ENCODE measurements around the gene FLRT1. TPM values are rescaled to one million over a fixed set of nuclear protein-coding genes. Genes with fewer than 3 reads are reported as not detected.

FLRT1 gene
- total and polyA plus RNA-seq, 2 of the 13 experiments (the other 11 are each of a cell fraction or from before 2014, with no cell fraction given) = 0.02 to 0.08 TPM

DNA sequence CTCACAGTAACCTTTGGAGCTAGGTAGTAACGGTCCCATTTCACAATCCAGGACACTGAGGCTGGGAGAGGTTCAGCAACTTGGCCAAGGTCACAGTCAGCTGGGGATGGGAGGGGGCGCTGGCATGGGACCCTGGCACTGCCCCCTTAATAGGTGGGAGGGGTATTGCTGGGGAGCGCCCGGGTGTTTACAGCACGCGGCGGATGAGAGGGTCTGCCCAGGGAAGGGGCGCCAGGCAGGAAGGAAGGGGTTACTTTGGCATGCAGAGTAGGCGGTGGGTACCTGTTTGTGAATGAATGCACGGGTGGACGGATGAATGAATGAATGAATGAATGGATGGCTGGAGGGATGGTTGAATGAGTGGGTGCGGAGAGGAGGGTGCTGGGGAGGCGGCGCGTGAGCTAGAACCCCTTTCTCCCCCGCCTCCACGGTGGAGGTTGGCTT, 628 bp upstream of the FLRT1 start:
- FAIRE-seq (no peak), DNase-seq (ENCODE audit: low spot score) (no peak), ATAC-seq (no peak)
- Histone ChIP-seq H4K20me1 (ENCODE audit: insufficient read depth, low read length) (peaks cover 39% of the 10 kb centered on the region; the same call in 1 of the 2 replicates), H3K4me2 (ENCODE audit: low read depth, low read length) (peak overlapping the region; percentile 18; the same call in 1 of the 2 replicates), H3K27ac (ENCODE audit: extremely low read length, insufficient read depth, low read length) (no peak overlapping the region), H3K79me2 (ENCODE audit: insufficient read depth, low read length) (no peaks in the 10 kb centered on the region), H3K36me3 (replicated peaks in 1 of 2; ENCODE audit: control insufficient read depth in 1 of 2, insufficient read depth in 2 of 2, low read length in 2 of 2) (no peaks in the 10 kb centered on the region), H3K9ac (ENCODE audit: insufficient read depth, low read depth, low read length) (no peak overlapping the region), H3K27me3 (ENCODE audit: control insufficient read depth in 1 of 2, insufficient read depth in 2 of 2, low read length in 2 of 2) (peaks cover 6 to 31% of the 10 kb centered on the region in 2 experiments; a peak in 4 of 5 replicates), H3K4me1 (ENCODE audit: insufficient read depth, low read length) (peaks cover 14% of the 10 kb centered on the region; the same call in 1 of the 2 replicates), H3K9me3 (ENCODE audit: low read length) (no peaks in the 10 kb centered on the region), H3K4me3 (replicated peaks in 1 of 3; ENCODE audit: insufficient read depth in 1 of 3, low read depth in 2 of 3, low read length in 3 of 3) (peak overlapping the region in 1 of 3 experiments; percentile 27; a peak in 2 of 6 replicates), H2AFZ (ENCODE audit: low read length) (no peak overlapping the region)
- POLR2A ChIA-PET = no interaction called here
- WGBS (ENCODE audit: low lambda C conversion rate) = 52% methylated on average over 17 of the region's 17 CpGs
- in situ Hi-C loops (cut with HindIII; ENCODE audit: extremely low pct_ligation_motif_present, low pct_unique_long_range_greater_than_20kb) (no loop called here), intact Hi-C loops (cut with micrococcal nuclease; ENCODE audit: unreplicated experiment) (no loop called here)
- no TSS peak for BruUV-seq (replicated peaks)
- TF ChIP-seq ZNF550 (CRISPR knock-in tag; IDR thresholded peaks at IDR 0.05; ENCODE audit: borderline replicate concordance) (no peak), ZNF205 (CRISPR knock-in tag; IDR thresholded peaks at IDR 0.05) (no peak), ZNF629 (CRISPR knock-in tag; conservative IDR thresholded peaks at IDR 0.05) (peak; percentile 90), SKI (IDR thresholded peaks at IDR 0.05; ENCODE audit: partially characterized antibody) (no peak), ZNF563 (CRISPR knock-in tag; IDR thresholded peaks at IDR 0.05) (no peak), ZMYM3 (CRISPR knock-in tag; IDR thresholded peaks at IDR 0.05) (0 out of 2 replicates have a peak, but pooled peaks have one; percentile 24), HIC2 (CRISPR knock-in tag; IDR thresholded peaks at IDR 0.05; ENCODE audit: low read depth) (0 out of 2 replicates have a peak, but pooled peaks have one; percentile 8)
- CTCF ChIA-PET (ENCODE audit: low intra/inter-chr PET ratio, low total read pairs) = no interaction called here
